SK-N-MC (cell line): ENCODE results near the gene HSP90AA1.

ENCODE experiments used
- EZH2 ChIP-seq: fragments of 200-600 bp; sonication (generic); IDR thresholded peaks from one replicate; pipeline ENCODE4 v1.6.1; 2017; ENCODE audit warnings: antibody characterized with exemption
- FOXP2 ChIP-seq: optimal IDR thresholded peaks from 2 replicates; pipeline ENCODE3; 2011; ENCODE audit warnings: mild to moderate bottlenecking, moderate library complexity; ENCODE audit not compliant: insufficient read depth; ENCODE audit errors: extremely low read length, control extremely low read depth

DNA sequence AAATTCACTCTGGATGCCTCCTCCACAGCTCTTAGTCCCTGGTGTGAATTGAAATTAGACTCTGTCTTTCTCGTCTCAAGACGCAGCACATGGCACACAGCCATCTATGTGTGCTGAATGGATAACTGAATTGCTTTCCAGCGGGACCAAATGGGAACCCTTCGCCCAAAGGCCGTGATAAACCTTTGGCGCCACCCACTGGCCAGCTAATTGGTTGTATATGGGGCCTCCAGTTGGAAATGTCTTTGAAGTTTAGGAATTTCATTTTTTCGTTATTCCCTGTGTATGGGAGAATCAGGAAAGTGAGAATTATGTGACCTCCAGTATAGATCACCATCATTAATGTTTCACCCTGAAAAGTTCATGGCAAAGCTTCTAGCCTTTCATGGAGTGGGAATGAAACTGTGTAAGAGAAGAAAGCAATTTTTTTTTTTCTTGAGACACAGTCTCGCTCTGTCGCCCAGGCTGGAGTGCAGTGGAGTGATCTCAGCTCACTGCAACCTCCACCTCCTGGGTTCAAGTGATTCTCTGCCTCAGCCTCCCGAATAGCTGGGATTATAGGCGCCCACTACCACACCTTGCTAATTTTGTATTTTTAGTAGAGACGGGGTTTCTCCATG, 9.8 kb upstream of the HSP90AA1 start:
- TF ChIP-seq EZH2: no peak
- no peak for TF ChIP-seq FOXP2
